Measurements from ENCODE around the gene THSD8. TPM values are rescaled to one million over a fixed set of nuclear protein-coding genes. Genes with fewer than 3 reads are reported as not detected.

The THSD8 gene
- total and polyA plus RNA-seq, 2 donors (not counting 1 experiment from before 2014, with no cell fraction given), result not detected

GRCh38 chr19:12791345-12792050 is 10.4 kb upstream of the THSD8 start, which contains the start of gene JUNB:
JUNB (plus strand) TSS chr19:12791486; CDS start chr19:12791772, 286 bp downstream.
- H3K27ac Mint-ChIP-seq, result peak within 1 kb of the TSS; percentile 99
- H3K4me3 ChIP-seq (ENCODE audit: control extremely low read depth in 1 of 5, extremely low read depth in 1 of 5, insufficient read depth in 1 of 5, low read depth in 2 of 5, low read length in 4 of 5), result peak within 1 kb of the TSS; percentile 94 to 99 (median 97)
- WGBS (ENCODE audit: insufficient coverage), result under 1% methylated on average over 73 of the region's 73 CpGs
- ChIA-PET POLR2A (interaction anchor here (0.6 to 6.8 kb wide), 14 partner anchors 9 to 313 kb away, joined by 3 to 233 read pairs (median 5); partner anchors contain the start of genes DHPS, GET3, HOOK2 and MAN2B1), CTCF (interaction anchor here (0.5 to 17.9 kb wide), 7 partner anchors 9 to 123 kb away, joined by 3 to 1147 read pairs (median 4); partner anchors contain the start of genes HOOK2 and RNASEH2A)
- intact Hi-C loops (cut with micrococcal nuclease), result loop anchor here (5.0 kb wide), 3 partner anchors 59 to 1046 kb away; partner anchors contain the start of genes TRIR, ZNF490 and ZNF791
- no peaks in the 10 kb centered on the region for H3K27me3 ChIP-seq (replicated peaks in 1 of 4; ENCODE audit: control extremely low read depth in 1 of 4, control insufficient read depth in 3 of 4, insufficient read depth in 4 of 4, low read length in 3 of 4)
- no peak within 1 kb of the TSS for H2AFZ ChIP-seq (ENCODE audit: insufficient read depth, low read depth, low read length, poor library complexity, severe bottlenecking)
- H3K27ac ChIP-seq (ENCODE audit: low read length in 2 of 2), result peak within 1 kb of the TSS; percentile 95 to 97
- peak; percentile 34 for ATAC-seq (ENCODE audit: low read depth)
- TF ChIP-seq, protein P1, sequence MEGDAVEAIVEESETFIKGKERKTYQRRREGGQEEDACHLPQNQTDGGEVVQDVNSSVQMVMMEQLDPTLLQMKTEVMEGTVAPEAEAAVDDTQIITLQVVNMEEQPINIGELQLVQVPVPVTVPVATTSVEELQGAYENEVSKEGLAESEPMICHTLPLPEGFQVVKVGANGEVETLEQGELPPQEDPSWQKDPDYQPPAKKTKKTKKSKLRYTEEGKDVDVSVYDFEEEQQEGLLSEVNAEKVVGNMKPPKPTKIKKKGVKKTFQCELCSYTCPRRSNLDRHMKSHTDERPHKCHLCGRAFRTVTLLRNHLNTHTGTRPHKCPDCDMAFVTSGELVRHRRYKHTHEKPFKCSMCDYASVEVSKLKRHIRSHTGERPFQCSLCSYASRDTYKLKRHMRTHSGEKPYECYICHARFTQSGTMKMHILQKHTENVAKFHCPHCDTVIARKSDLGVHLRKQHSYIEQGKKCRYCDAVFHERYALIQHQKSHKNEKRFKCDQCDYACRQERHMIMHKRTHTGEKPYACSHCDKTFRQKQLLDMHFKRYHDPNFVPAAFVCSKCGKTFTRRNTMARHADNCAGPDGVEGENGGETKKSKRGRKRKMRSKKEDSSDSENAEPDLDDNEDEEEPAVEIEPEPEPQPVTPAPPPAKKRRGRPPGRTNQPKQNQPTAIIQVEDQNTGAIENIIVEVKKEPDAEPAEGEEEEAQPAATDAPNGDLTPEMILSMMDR (IDR thresholded peaks at IDR 0.05), result no peak
- no peak for TF ChIP-seq EZH2 (IDR thresholded peaks at IDR 0.05; ENCODE audit: borderline replicate concordance, insufficient read depth, low read depth, low read length, poor library complexity, severe bottlenecking)
- H3K9me3 Mint-ChIP-seq (ENCODE audit: insufficient read depth), result no peaks in the 10 kb centered on the region
- DNase-seq, result peak; percentile 98
- H3K4me1 ChIP-seq (ENCODE audit: control insufficient read depth in 2 of 2, insufficient read depth in 2 of 2, low read length in 2 of 2), result peaks cover 49 to 62% of the 10 kb centered on the region in 2 donors
- H3K36me3 ChIP-seq (replicated peaks in 1 of 2; ENCODE audit: control extremely low read depth in 1 of 2, control insufficient read depth in 1 of 2, extremely low read depth in 1 of 2, insufficient read depth in 2 of 2, low read length in 1 of 2), result peaks cover 0 to 4% of the 10 kb centered on the region in 2 experiments
- no peaks in the 10 kb centered on the region for H3K27me3 Mint-ChIP-seq
- H3K4me1 Mint-ChIP-seq, result peaks cover 51% of the 10 kb centered on the region
- H4K20me1 ChIP-seq (ENCODE audit: control insufficient read depth, insufficient read depth, low read length, poor library complexity, severe bottlenecking), result peaks cover 19% of the 10 kb centered on the region
- H3K9ac ChIP-seq (ENCODE audit: low read length), result peak within 1 kb of the TSS; percentile 86
- no peaks in the 10 kb centered on the region for H3K9me3 ChIP-seq (ENCODE audit: control extremely low read depth in 1 of 3, control insufficient read depth in 2 of 3, insufficient read depth in 1 of 3, low read length in 2 of 3)
- peak within 1 kb of the TSS; percentile 91 for H3K4me2 ChIP-seq (replicated peaks; ENCODE audit: low read depth, low read length, poor library complexity, severe bottlenecking)
- H3K79me2 ChIP-seq (ENCODE audit: control insufficient read depth, insufficient read depth, low read length), result peaks cover 25% of the 10 kb centered on the region
- H3K4me3 Mint-ChIP-seq, result peak within 1 kb of the TSS; percentile 97
